Effector memory CD4-positive, alpha-beta T cell (primary cell): ENCODE results near the gene SLC22A23.

ENCODE experiments used
- DNase-seq, 3 donors: peaks; one replicate each; pipeline ENCODE4 v3.0.0-alpha.2; 2020
- H3K27ac ChIP-seq: 2 replicates; pipeline ENCODE4 v1.7.0; 2013; ENCODE audit warnings: mild to moderate bottlenecking, low read length, moderate library complexity; ENCODE audit not compliant: insufficient read depth, poor library complexity, severe bottlenecking
- H3K27me3 ChIP-seq: replicated peaks from 2 replicates; pipeline ENCODE4 v1.7.0; 2013; ENCODE audit warnings: mild to moderate bottlenecking, low read length; ENCODE audit not compliant: insufficient read depth, control insufficient read depth, poor library complexity, severe bottlenecking
- H3K36me3 ChIP-seq: 2 replicates; pipeline ENCODE4 v1.7.0; 2013; ENCODE audit warnings: mild to moderate bottlenecking, low read length, moderate library complexity; ENCODE audit not compliant: control insufficient read depth, insufficient read depth
- H3K4me1 ChIP-seq: 2 replicates; pipeline ENCODE4 v1.7.0; 2013; ENCODE audit warnings: low read length, mild to moderate bottlenecking; ENCODE audit not compliant: control insufficient read depth, insufficient read depth, poor library complexity, severe bottlenecking
- H3K4me3 ChIP-seq: 2 replicates; pipeline ENCODE4 v1.7.0; 2013; ENCODE audit warnings: low read length, low read depth, mild to moderate bottlenecking; ENCODE audit not compliant: insufficient read depth, poor library complexity, severe bottlenecking
- H3K9me3 ChIP-seq: 2 replicates; pipeline ENCODE4 v1.7.0; 2013; ENCODE audit warnings: mild to moderate bottlenecking, low read length, moderate library complexity; ENCODE audit not compliant: control insufficient read depth

The SLC22A23 gene

GRCh38 chr6:3232017-3232945 is 224.6 kb downstream of the SLC22A23 start:
- no peak for DNase-seq
- Histone ChIP-seq H3K27me3 (peaks cover 62% of the 10 kb centered on the region), H3K4me1 (peaks cover 44% of the 10 kb centered on the region), H3K4me3 (peak overlapping the region; percentile 9), H3K36me3 (no peaks in the 10 kb centered on the region), H3K27ac (no peak overlapping the region), H3K9me3 (no peaks in the 10 kb centered on the region)

GRCh38 chr6:3231247-3232016 is 225.4 kb downstream of the SLC22A23 start:
- H3K27ac ChIP-seq = no peak overlapping the region
- DNase-seq = no peak

GRCh38 chr6:3230900-3231246 is 226.0 kb downstream of the SLC22A23 start:
- H3K4me1 ChIP-seq = peaks cover 52% of the 10 kb centered on the region
- DNase-seq = no peak
- H3K27ac ChIP-seq = no peak overlapping the region
- H3K4me3 ChIP-seq = no peak overlapping the region
- peaks cover 67% of the 10 kb centered on the region for H3K27me3 ChIP-seq
- H3K36me3 ChIP-seq = no peaks in the 10 kb centered on the region
- no peaks in the 10 kb centered on the region for H3K9me3 ChIP-seq

More at GRCh38 chr6:3231247-3232016, 225.4 kb downstream of the SLC22A23 start:
- H3K27me3 ChIP-seq = peaks cover 70% of the 10 kb centered on the region
- peak overlapping the region; percentile 9 for H3K4me3 ChIP-seq
- H3K9me3 ChIP-seq = no peaks in the 10 kb centered on the region
- peaks cover 52% of the 10 kb centered on the region for H3K4me1 ChIP-seq
- H3K36me3 ChIP-seq = no peaks in the 10 kb centered on the region

- no peak for DNase-seq
- Histone ChIP-seq H3K4me1 (peaks cover 52% of the 10 kb centered on the region), H3K9me3 (no peaks in the 10 kb centered on the region), H3K27me3 (peaks cover 62% of the 10 kb centered on the region), H3K4me3 (no peak overlapping the region), H3K27ac (no peak overlapping the region), H3K36me3 (no peaks in the 10 kb centered on the region)
These were observed 226.5 kb downstream of the SLC22A23 start for GRCh38 chr6:3230256-3230882.

- H3K27me3 ChIP-seq = peaks cover 61% of the 10 kb centered on the region
- H3K27ac ChIP-seq = no peak overlapping the region
- no peaks in the 10 kb centered on the region for H3K36me3 ChIP-seq
- H3K9me3 ChIP-seq = no peaks in the 10 kb centered on the region
- DNase-seq = no peak
- H3K4me3 ChIP-seq = peak overlapping the region; percentile 41
- peaks cover 52% of the 10 kb centered on the region for H3K4me1 ChIP-seq
These were observed 227.2 kb downstream of the SLC22A23 start for GRCh38 chr6:3229566-3230178.

GRCh38 chr6:3228771-3229565 is 227.9 kb downstream of the SLC22A23 start:
- Histone ChIP-seq H3K4me3 (peak overlapping the region; percentile 41), H3K36me3 (no peaks in the 10 kb centered on the region), H3K9me3 (no peaks in the 10 kb centered on the region), H3K27ac (no peak overlapping the region), H3K4me1 (peaks cover 52% of the 10 kb centered on the region), H3K27me3 (peaks cover 61% of the 10 kb centered on the region)
- no peak for DNase-seq

GRCh38 chr6:3228046-3228671 is 228.7 kb downstream of the SLC22A23 start:
- Histone ChIP-seq H3K27me3 (peaks cover 61% of the 10 kb centered on the region), H3K4me1 (peaks cover 52% of the 10 kb centered on the region), H3K27ac (no peak overlapping the region), H3K4me3 (peak overlapping the region; percentile 40), H3K9me3 (no peaks in the 10 kb centered on the region), H3K36me3 (no peaks in the 10 kb centered on the region)
- no peak for DNase-seq

GRCh38 chr6:3227363-3228045 is 229.3 kb downstream of the SLC22A23 start, which contains the start of gene TUBB2B:
TSS of gene TUBB2B (minus strand) at chr6:3227653. CDS start at chr6:3227543, 110 bp downstream.
- Histone ChIP-seq H3K27me3 (peaks cover 58% of the 10 kb centered on the region), H3K4me1 (peaks cover 52% of the 10 kb centered on the region), H3K36me3 (no peaks in the 10 kb centered on the region), H3K27ac (no peak within 1 kb of the TSS), H3K4me3 (peak within 1 kb of the TSS; percentile 40), H3K9me3 (no peaks in the 10 kb centered on the region)
- no peak for DNase-seq
